ENCODE measurements around the gene PEX7. TPM values are rescaled to one million over a fixed set of nuclear protein-coding genes. Genes with fewer than 3 reads are reported as not detected.

Gene PEX7
- total and polyA plus RNA-seq, 12 donors, result 2.9 to 20.6 (median 15.5) TPM

DNA sequence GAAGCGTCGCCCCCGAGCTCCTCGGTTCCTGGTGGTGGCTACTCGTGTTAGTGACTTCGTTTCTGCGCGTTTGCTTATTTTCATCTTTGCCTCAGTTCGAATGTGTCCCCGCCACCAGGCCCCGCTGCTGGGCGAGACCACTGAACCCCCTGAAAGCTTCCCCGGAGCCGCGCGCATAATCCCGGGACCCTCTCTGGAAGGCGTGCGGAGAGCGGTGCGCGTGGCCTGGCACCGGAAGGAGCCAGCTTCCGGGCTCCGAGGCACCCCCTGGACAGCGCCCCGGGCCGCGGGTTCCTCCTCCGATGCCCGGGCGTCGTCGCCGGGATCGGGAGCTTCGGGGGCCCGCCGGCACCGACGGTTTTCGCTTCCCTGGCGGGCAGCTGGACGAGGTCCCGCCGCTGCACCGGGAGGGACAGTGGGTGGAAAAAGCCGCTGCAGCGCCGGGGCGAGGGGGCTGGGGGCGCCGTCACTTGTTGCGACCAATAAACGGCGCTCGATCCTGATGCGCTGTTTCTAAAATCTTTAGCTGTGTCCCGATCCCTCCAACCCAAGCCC, 99.1 kb downstream of the PEX7 start:
- peak; percentile 14 to 61 (median 42) for ATAC-seq
- 1% methylated on average over 59 of the region's 59 CpGs for WGBS, 2 donors

DNA sequence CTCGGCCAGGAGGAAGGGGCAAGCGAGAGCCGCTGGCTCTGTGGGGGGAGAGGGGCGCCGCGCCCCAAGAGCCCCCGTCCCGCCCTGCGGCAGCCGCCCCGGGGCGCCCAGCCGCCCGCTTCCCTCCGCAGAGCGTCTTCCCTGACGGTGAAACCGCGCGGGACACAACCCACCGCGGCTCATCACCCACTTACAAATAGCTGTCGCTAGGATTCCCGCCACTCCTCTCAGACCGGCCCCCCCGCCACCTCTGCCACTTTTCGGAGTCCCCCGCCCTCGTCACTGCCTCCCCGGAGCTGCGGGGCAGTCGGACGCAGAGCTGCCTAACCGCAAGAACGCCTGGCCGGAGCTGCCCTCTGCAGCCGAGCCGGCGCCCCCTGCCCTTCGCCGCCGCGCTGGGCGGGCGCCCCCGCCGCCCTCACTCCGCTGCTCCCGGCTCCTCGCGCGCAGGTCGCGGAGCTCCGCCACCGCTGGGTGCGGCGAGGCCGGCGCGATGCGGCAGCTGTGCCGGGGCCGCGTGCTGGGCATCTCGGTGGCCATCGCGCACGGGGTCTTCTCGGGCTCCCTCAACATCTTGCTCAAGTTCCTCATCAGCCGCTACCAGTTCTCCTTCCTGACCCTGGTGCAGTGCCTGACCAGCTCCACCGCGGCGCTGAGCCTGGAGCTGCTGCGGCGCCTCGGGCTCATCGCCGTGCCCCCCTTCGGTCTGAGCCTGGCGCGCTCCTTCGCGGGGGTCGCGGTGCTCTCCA, 99.7 kb downstream of the PEX7 start, which contains the start of gene SLC35D3:
Gene SLC35D3 (plus strand): TSS at position 366 of the 749 bp plus-strand sequence. CDS start 128 bp downstream, at position 494.
- peak in 1 of 2 donors; percentile 14 for DNase-seq
- H3K27ac ChIP-seq, result no peak within 1 kb of the TSS
- H3K4me1 ChIP-seq, result peaks cover 0 to 38% (median 33%) of the 10 kb centered on the region in 9 donors
- TF ChIP-seq, protein P1, sequence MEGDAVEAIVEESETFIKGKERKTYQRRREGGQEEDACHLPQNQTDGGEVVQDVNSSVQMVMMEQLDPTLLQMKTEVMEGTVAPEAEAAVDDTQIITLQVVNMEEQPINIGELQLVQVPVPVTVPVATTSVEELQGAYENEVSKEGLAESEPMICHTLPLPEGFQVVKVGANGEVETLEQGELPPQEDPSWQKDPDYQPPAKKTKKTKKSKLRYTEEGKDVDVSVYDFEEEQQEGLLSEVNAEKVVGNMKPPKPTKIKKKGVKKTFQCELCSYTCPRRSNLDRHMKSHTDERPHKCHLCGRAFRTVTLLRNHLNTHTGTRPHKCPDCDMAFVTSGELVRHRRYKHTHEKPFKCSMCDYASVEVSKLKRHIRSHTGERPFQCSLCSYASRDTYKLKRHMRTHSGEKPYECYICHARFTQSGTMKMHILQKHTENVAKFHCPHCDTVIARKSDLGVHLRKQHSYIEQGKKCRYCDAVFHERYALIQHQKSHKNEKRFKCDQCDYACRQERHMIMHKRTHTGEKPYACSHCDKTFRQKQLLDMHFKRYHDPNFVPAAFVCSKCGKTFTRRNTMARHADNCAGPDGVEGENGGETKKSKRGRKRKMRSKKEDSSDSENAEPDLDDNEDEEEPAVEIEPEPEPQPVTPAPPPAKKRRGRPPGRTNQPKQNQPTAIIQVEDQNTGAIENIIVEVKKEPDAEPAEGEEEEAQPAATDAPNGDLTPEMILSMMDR (IDR thresholded peaks at IDR 0.05), result no peak
- H3K27me3 ChIP-seq, result peaks cover 16 to 79% (median 57%) of the 10 kb centered on the region in 7 donors
- peak in 3 of 8 donors; percentile 21 to 31 (median 27) for ATAC-seq
- H3K36me3 ChIP-seq, result peaks cover 0 to under 1% (median 0%) of the 10 kb centered on the region in 9 donors
- WGBS, 2 donors, result 1% methylated on average over 83 to 86 of the region's 86 CpGs
- intact Hi-C loops (cut with DNase I), result no loop called here
- no peaks in the 10 kb centered on the region for H3K9me3 ChIP-seq
- H3K4me3 ChIP-seq, result peak within 1 kb of the TSS; percentile 36 to 59 (median 52)

More for the DNA sequence above, 99.1 kb downstream of the PEX7 start:
- peak in 1 of 2 donors; percentile 14 for DNase-seq
- H3K4me1 ChIP-seq, result peaks cover 0 to 38% (median 33%) of the 10 kb centered on the region in 9 donors
- peaks cover 0 to 7% (median 0%) of the 10 kb centered on the region in 9 donors for H3K36me3 ChIP-seq
- intact Hi-C loops (cut with DNase I), result no loop called here
- H3K9me3 ChIP-seq, result no peaks in the 10 kb centered on the region
- H3K27me3 ChIP-seq, result peaks cover 16 to 79% (median 57%) of the 10 kb centered on the region in 7 donors
- no peak overlapping the region for H3K27ac ChIP-seq
- peak overlapping the region; percentile 36 to 59 (median 52) for H3K4me3 ChIP-seq
- TF ChIP-seq, protein P1 (IDR thresholded peaks at IDR 0.05), result no peak

DNA sequence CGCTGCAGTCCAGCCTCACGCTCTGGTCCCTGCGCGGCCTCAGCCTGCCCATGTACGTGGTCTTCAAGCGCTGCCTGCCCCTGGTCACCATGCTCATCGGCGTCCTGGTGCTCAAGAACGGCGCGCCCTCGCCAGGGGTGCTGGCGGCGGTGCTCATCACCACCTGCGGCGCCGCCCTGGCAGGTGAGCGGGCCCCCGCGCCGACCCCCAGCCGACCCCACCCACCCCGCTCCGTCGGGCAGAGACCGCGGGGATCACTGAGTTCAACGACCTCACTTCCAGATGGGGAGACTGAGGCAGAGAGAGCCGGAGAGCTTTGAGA, 100.3 kb downstream of the PEX7 start:
- ATAC-seq (peak in 2 of 8 donors; percentile 6 to 13), DNase-seq (no peak)
- TF ChIP-seq, protein P1 (IDR thresholded peaks at IDR 0.05), result no peak
- Histone ChIP-seq H3K4me3 (peak overlapping the region; percentile 36 to 59 (median 52)), H3K9me3 (no peaks in the 10 kb centered on the region), H3K36me3 (no peaks in the 10 kb centered on the region), H3K27ac (no peak overlapping the region), H3K27me3 (peaks cover 16 to 79% (median 57%) of the 10 kb centered on the region in 7 donors), H3K4me1 (peaks cover 0 to 38% (median 33%) of the 10 kb centered on the region in 9 donors)
- intact Hi-C loops (cut with DNase I), result no loop called here
- 1 to 2% methylated on average over 29 of the region's 29 CpGs for WGBS, 2 donors

DNA sequence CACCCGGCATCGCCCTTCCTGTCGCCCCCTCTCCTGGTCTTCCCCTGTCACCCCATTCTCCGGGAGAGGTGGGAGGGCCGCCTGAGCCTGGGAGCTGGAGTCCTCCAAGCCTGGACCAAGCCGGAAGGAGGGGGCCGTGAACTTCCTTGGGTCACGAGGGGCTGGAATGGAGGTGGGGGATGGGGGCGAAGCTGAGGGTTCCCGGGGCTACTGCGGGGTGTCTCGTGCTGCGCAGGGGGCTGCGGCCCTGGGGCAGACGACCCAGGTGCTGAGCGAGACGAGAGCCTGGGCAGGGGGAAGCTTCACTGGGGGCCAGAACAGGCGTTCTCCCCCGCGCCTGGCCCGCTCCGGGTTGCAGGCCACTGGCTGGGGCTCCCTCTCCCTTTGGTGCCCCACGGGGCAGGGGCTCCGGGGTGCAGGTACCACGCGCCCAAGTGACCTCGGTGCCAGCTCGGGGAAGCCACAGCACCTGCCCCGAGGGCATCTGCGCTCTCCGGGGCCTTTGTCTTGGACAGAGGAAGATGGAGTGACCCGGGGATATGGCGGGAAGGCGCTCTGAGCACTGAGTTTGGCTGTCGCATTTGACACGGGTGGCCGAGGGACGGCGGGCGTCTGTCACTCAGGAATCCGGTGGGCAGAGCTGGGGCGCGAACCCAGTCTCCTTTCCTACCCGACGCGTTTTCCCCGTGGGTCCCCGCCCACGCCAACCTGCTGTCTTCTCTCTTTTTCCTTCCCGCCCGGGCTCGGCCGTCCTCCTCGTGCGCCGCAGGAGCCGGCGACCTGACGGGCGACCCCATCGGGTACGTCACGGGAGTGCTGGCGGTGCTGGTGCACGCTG, 100.9 kb downstream of the PEX7 start:
- H3K9me3 ChIP-seq, result no peaks in the 10 kb centered on the region
- TF ChIP-seq, protein P1 (IDR thresholded peaks at IDR 0.05), result no peak
- no peak overlapping the region for H3K27ac ChIP-seq
- H3K4me3 ChIP-seq, result peak overlapping the region in 4 of 10 donors; percentile 5 to 59 (median 39)
- no peak for DNase-seq
- H3K27me3 ChIP-seq, result peaks cover 16 to 75% (median 54%) of the 10 kb centered on the region in 7 donors
- H3K4me1 ChIP-seq, result peaks cover 0 to 38% (median 33%) of the 10 kb centered on the region in 9 donors
- no peaks in the 10 kb centered on the region for H3K36me3 ChIP-seq
- ATAC-seq, result peak in 1 of 8 donors; percentile 50
- intact Hi-C loops (cut with DNase I), result no loop called here
- 15 to 20% methylated on average over 63 to 65 of the region's 65 CpGs for WGBS, 2 donors

Measured in heart right ventricle (tissue), 16 donors.